Activated T-cell treated with anti-CD3 and anti-CD28 coated beads for 48 hours (primary cell): Measurements from ENCODE around the gene JPH2.

Source experiments
- DNase-seq: peaks from one replicate; pipeline ENCODE4 v3.0.0-alpha.2; 2020; ENCODE audit warnings: low read depth

Gene JPH2

GRCh38 chr20:44125332-44126127 is 61.5 kb downstream of the JPH2 start:
- no peak for DNase-seq

- DNase-seq: no peak
These were observed 63.0 kb downstream of the JPH2 start for GRCh38 chr20:44123874-44124535.

- no peak for DNase-seq
These were observed 63.7 kb downstream of the JPH2 start for GRCh38 chr20:44123251-44123650.

GRCh38 chr20:44120676-44121425 is 66.1 kb downstream of the JPH2 start:
- no peak for DNase-seq

- no peak for DNase-seq
These were observed 68.6 kb downstream of the JPH2 start for GRCh38 chr20:44118185-44119033.

GRCh38 chr20:44117296-44118184 is 69.4 kb downstream of the JPH2 start:
- no peak for DNase-seq

- no peak for DNase-seq
These were observed 71.0 kb downstream of the JPH2 start for GRCh38 chr20:44115762-44116644.

- no peak for DNase-seq
These were observed 71.8 kb downstream of the JPH2 start for GRCh38 chr20:44115181-44115580.

GRCh38 chr20:44113618-44114376 is 73.2 kb downstream of the JPH2 start:
- DNase-seq: no peak

GRCh38 chr20:44112889-44113617 is 73.9 kb downstream of the JPH2 start:
- no peak for DNase-seq

- DNase-seq: no peak
These were observed 74.5 kb downstream of the JPH2 start for GRCh38 chr20:44112456-44112855.

GRCh38 chr20:44111712-44112335 is 75.2 kb downstream of the JPH2 start:
- DNase-seq: no peak

GRCh38 chr20:44110816-44111568 is 76.0 kb downstream of the JPH2 start:
- DNase-seq: no peak

GRCh38 chr20:44109951-44110361 is 77.0 kb downstream of the JPH2 start:
- no peak for DNase-seq

- DNase-seq: no peak
These were observed 80.4 kb downstream of the JPH2 start for GRCh38 chr20:44106615-44107014.

- DNase-seq: no peak
These were observed 82.0 kb downstream of the JPH2 start for GRCh38 chr20:44104798-44105517.

GRCh38 chr20:44102582-44102981 is 84.4 kb downstream of the JPH2 start:
- no peak for DNase-seq
